Measurements from ENCODE around the gene ERO1A.
"Not testable (repeated sequence)": the region's sequence is repeated elsewhere in the genome, so short reads cannot be mapped to it uniquely, and the experiment has no call there.

DNA sequence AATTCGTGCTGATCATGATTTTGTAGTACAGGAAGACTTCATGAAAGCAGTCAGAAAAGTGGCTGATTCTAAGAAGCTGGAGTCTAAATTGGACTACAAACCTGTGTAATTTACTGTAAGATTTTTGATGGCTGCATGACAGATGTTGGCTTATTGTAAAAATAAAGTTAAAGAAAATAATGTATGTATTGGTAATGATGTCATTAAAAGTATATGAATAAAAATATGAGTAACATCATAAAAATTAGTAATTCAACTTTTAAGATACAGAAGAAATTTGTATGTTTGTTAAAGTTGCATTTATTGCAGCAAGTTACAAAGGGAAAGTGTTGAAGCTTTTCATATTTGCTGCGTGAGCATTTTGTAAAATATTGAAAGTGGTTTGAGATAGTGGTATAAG lies 32.2 kb upstream of the ERO1A start:
- not testable (repeated sequence) for TF ChIP-seq POLR2A (IDR thresholded peaks at IDR 0.05)
- TF ChIP-seq, protein P1, sequence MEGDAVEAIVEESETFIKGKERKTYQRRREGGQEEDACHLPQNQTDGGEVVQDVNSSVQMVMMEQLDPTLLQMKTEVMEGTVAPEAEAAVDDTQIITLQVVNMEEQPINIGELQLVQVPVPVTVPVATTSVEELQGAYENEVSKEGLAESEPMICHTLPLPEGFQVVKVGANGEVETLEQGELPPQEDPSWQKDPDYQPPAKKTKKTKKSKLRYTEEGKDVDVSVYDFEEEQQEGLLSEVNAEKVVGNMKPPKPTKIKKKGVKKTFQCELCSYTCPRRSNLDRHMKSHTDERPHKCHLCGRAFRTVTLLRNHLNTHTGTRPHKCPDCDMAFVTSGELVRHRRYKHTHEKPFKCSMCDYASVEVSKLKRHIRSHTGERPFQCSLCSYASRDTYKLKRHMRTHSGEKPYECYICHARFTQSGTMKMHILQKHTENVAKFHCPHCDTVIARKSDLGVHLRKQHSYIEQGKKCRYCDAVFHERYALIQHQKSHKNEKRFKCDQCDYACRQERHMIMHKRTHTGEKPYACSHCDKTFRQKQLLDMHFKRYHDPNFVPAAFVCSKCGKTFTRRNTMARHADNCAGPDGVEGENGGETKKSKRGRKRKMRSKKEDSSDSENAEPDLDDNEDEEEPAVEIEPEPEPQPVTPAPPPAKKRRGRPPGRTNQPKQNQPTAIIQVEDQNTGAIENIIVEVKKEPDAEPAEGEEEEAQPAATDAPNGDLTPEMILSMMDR (IDR thresholded peaks at IDR 0.05): not testable (repeated sequence)

All from right lobe of liver (tissue), 4 donors.